ENCODE results near the gene DCTN1.
A peak's percentile ranks its signal among the peaks of the same experiment; 100 is the strongest.

DCTN1 gene

GRCh38 chr2:74317701-74318100, 62.4 kb downstream of the DCTN1 start:
- TF ChIP-seq POU2F2 (IDR thresholded peaks at IDR 0.05; ENCODE audit: low read depth, low read length) (no peak), TAF1 (IDR thresholded peaks at IDR 0.05; ENCODE audit: low read depth, low read length) (no peak), POLR2A (IDR thresholded peaks at IDR 0.05; ENCODE audit: low read depth, low read length) (no peak), SPI1 (IDR thresholded peaks at IDR 0.05; ENCODE audit: low read depth, low read length) (no peak), POLR2AphosphoS5 (IDR thresholded peaks at IDR 0.05; ENCODE audit: low read depth, low read length) (no peak), PAX5 (IDR thresholded peaks at IDR 0.05; ENCODE audit: insufficient read depth, low read length, severe bottlenecking) (no peak)
- FAIRE-seq (no peak), DNase-seq (ENCODE audit: insufficient read length, low spot score) (no peak)

GRCh38 chr2:74316627-74317295, 63.4 kb downstream of the DCTN1 start:
- DNase-seq (ENCODE audit: insufficient read length, low spot score) (no peak), FAIRE-seq (peak; percentile 63)
- no peak for TF ChIP-seq PAX5 (IDR thresholded peaks at IDR 0.05; ENCODE audit: insufficient read depth, low read length, severe bottlenecking)
- no peak for TF ChIP-seq POU2F2 (IDR thresholded peaks at IDR 0.05; ENCODE audit: low read depth, low read length)

GRCh38 chr2:74314107-74314506, 66.0 kb downstream of the DCTN1 start:
- no peak for FAIRE-seq
- DNase-seq (ENCODE audit: insufficient read length, low spot score), result no peak
- TF ChIP-seq POLR2A (IDR thresholded peaks at IDR 0.05; ENCODE audit: low read depth, low read length), result no peak
- TF ChIP-seq SPI1 (IDR thresholded peaks at IDR 0.05; ENCODE audit: low read depth, low read length), result no peak
- TF ChIP-seq POU2F2 (IDR thresholded peaks at IDR 0.05; ENCODE audit: low read depth, low read length), result no peak
- TF ChIP-seq TAF1 (IDR thresholded peaks at IDR 0.05; ENCODE audit: low read depth, low read length), result no peak
- no peak for TF ChIP-seq PAX5 (IDR thresholded peaks at IDR 0.05; ENCODE audit: insufficient read depth, low read length, severe bottlenecking)
- no peak for TF ChIP-seq POLR2AphosphoS5 (IDR thresholded peaks at IDR 0.05; ENCODE audit: low read depth, low read length)

GRCh38 chr2:74313497-74313896, 66.6 kb downstream of the DCTN1 start:
- DNase-seq (ENCODE audit: insufficient read length, low spot score) (no peak), FAIRE-seq (no peak)
- TF ChIP-seq POU2F2 (IDR thresholded peaks at IDR 0.05; ENCODE audit: low read depth, low read length), result no peak
- no peak for TF ChIP-seq POLR2AphosphoS5 (IDR thresholded peaks at IDR 0.05; ENCODE audit: low read depth, low read length)
- no peak for TF ChIP-seq SPI1 (IDR thresholded peaks at IDR 0.05; ENCODE audit: low read depth, low read length)
- no peak for TF ChIP-seq TAF1 (IDR thresholded peaks at IDR 0.05; ENCODE audit: low read depth, low read length)
- no peak for TF ChIP-seq PAX5 (IDR thresholded peaks at IDR 0.05; ENCODE audit: insufficient read depth, low read length, severe bottlenecking)
- no peak for TF ChIP-seq POLR2A (IDR thresholded peaks at IDR 0.05; ENCODE audit: low read depth, low read length)

GRCh38 chr2:74312913-74313312, 67.2 kb downstream of the DCTN1 start:
- TF ChIP-seq TAF1 (IDR thresholded peaks at IDR 0.05; ENCODE audit: low read depth, low read length), result no peak
- no peak for TF ChIP-seq POLR2AphosphoS5 (IDR thresholded peaks at IDR 0.05; ENCODE audit: low read depth, low read length)
- TF ChIP-seq PAX5 (IDR thresholded peaks at IDR 0.05; ENCODE audit: insufficient read depth, low read length, severe bottlenecking), result no peak
- DNase-seq (ENCODE audit: insufficient read length, low spot score), result no peak
- no peak for FAIRE-seq
